Osteoblast (primary cell): ENCODE measurements around the gene APRT. TPM values are rescaled to one million over a fixed set of nuclear protein-coding genes. Genes with fewer than 3 reads are reported as not detected.
A peak's percentile ranks its signal among the peaks of the same experiment; 100 is the strongest.

Experiments
- DNase-seq: peaks from one replicate; pipeline ENCODE4 v3.0.0; 2011; ENCODE audit warnings: low spot score, mixed read lengths; ENCODE audit not compliant: insufficient read length; ENCODE audit errors: missing footprints
- H2AFZ ChIP-seq: 2 replicates; pipeline ENCODE4 v1.6.0; 2011; ENCODE audit warnings: mild to moderate bottlenecking, low read length
- H3K27ac ChIP-seq: 2 replicates; pipeline ENCODE4 v1.5.1; 2011; ENCODE audit warnings: mild to moderate bottlenecking, low read depth, low read length, moderate library complexity
- H3K27me3 ChIP-seq: 2 replicates; pipeline ENCODE4 v1.6.0; 2012; ENCODE audit warnings: mild to moderate bottlenecking, control low read depth, inconsistent platforms, low read length, moderate library complexity; ENCODE audit not compliant: insufficient read depth
- H3K36me3 ChIP-seq: 2 replicates; pipeline ENCODE4 v1.5.1; 2011; ENCODE audit warnings: mild to moderate bottlenecking, low read length, control low read depth, moderate library complexity; ENCODE audit not compliant: insufficient read depth
- H3K4me1 ChIP-seq: 2 replicates; pipeline ENCODE4 v1.5.1; 2011; ENCODE audit warnings: mild to moderate bottlenecking, low read length, control low read depth, moderate library complexity; ENCODE audit not compliant: insufficient read depth
- H3K4me2 ChIP-seq: 2 replicates; pipeline ENCODE4 v1.6.0; 2011; ENCODE audit warnings: mild to moderate bottlenecking, low read length; ENCODE audit not compliant: insufficient read depth
- H3K4me3 ChIP-seq: fragments of 200-600 bp; sonication (generic); 3 replicates; pipeline ENCODE4 v1.5.1; 2012; ENCODE audit warnings: mild to moderate bottlenecking, low read length, inconsistent platforms; ENCODE audit not compliant: insufficient read depth
- H3K79me2 ChIP-seq: 2 replicates; pipeline ENCODE4 v1.6.0; 2012; ENCODE audit warnings: mild to moderate bottlenecking, low read length, control low read depth, inconsistent platforms; ENCODE audit not compliant: insufficient read depth
- H3K9me3 ChIP-seq: 2 replicates; pipeline ENCODE4 v1.5.1; 2011; ENCODE audit warnings: low read depth, low read length, control low read depth
- H4K20me1 ChIP-seq: 2 replicates; pipeline ENCODE4 v1.6.0; 2012; ENCODE audit warnings: mild to moderate bottlenecking, low read length, control low read depth; ENCODE audit not compliant: insufficient read depth
- total RNA-seq: library from RNA; depleted of rRNA; stranded (reverse); fragments of >200 nt; gene quantifications from 2 replicates; pipeline ENCODE4 v1.2.3, GENCODE V29; 2012
- TF ChIP-seq, protein P1 (sequence below): IDR thresholded peaks from 2 replicates; pipeline ENCODE4 v1.5.1; 2011; ENCODE audit warnings: mild to moderate bottlenecking, low read depth, low read length, moderate library complexity; ENCODE audit errors: extremely low read depth

The APRT gene
- total RNA-seq, 1 donor, result 53.6 TPM

DNA sequence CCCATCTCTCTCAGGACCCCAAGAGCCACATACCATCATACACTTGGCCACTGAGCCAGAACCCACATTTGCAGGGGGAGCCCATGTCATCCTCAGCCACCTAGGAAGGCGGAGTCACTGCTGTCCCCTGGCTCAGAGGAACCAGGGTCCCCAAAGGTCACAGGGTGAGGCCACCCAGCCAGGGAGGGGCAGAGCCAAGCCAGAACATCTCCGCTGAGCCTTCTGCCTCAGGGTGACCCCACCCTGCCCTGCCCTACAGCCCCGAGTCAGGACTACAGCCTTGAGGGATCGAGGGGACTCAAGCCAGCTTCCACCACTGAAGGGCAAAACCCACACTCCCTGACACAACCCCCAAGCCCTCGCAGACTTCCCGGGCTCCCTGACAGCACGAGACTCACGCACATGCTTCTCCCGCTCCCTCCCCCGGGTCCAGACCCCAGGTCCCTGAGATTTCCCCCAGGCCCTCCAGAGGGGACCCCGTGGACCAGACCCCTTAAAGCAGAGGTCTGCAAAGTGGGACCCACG lies 44.1 kb downstream of the APRT start:
- Histone ChIP-seq H2AFZ (no peak overlapping the region), H3K79me2 (peaks cover 98% of the 10 kb centered on the region), H3K9me3 (no peaks in the 10 kb centered on the region), H3K4me1 (peaks cover 55% of the 10 kb centered on the region), H4K20me1 (peaks cover 79% of the 10 kb centered on the region), H3K27me3 (no peaks in the 10 kb centered on the region), H3K4me3 (peak overlapping the region; percentile 18), H3K27ac (peak overlapping the region; percentile 65), H3K36me3 (no peaks in the 10 kb centered on the region), H3K4me2 (peak overlapping the region; percentile 76)
- TF ChIP-seq, protein P1, sequence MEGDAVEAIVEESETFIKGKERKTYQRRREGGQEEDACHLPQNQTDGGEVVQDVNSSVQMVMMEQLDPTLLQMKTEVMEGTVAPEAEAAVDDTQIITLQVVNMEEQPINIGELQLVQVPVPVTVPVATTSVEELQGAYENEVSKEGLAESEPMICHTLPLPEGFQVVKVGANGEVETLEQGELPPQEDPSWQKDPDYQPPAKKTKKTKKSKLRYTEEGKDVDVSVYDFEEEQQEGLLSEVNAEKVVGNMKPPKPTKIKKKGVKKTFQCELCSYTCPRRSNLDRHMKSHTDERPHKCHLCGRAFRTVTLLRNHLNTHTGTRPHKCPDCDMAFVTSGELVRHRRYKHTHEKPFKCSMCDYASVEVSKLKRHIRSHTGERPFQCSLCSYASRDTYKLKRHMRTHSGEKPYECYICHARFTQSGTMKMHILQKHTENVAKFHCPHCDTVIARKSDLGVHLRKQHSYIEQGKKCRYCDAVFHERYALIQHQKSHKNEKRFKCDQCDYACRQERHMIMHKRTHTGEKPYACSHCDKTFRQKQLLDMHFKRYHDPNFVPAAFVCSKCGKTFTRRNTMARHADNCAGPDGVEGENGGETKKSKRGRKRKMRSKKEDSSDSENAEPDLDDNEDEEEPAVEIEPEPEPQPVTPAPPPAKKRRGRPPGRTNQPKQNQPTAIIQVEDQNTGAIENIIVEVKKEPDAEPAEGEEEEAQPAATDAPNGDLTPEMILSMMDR, result no peak
- DNase-seq, result peak; percentile 87

- no peak overlapping the region for H2AFZ ChIP-seq
- H3K9me3 ChIP-seq, result no peaks in the 10 kb centered on the region
- no peak overlapping the region for H3K27ac ChIP-seq
- H3K27me3 ChIP-seq, result no peaks in the 10 kb centered on the region
- H3K4me2 ChIP-seq, result no peak overlapping the region
- TF ChIP-seq, protein P1, result no peak
- peaks cover 49% of the 10 kb centered on the region for H3K4me1 ChIP-seq
- H3K4me3 ChIP-seq, result no peak overlapping the region
- no peaks in the 10 kb centered on the region for H3K36me3 ChIP-seq
- peak; percentile 89 for DNase-seq
- H3K79me2 ChIP-seq, result peaks cover 98% of the 10 kb centered on the region
- H4K20me1 ChIP-seq, result peaks cover 82% of the 10 kb centered on the region
Measured at GRCh38 chr16:88766975-88767374, 44.8 kb downstream of the APRT start.

DNA sequence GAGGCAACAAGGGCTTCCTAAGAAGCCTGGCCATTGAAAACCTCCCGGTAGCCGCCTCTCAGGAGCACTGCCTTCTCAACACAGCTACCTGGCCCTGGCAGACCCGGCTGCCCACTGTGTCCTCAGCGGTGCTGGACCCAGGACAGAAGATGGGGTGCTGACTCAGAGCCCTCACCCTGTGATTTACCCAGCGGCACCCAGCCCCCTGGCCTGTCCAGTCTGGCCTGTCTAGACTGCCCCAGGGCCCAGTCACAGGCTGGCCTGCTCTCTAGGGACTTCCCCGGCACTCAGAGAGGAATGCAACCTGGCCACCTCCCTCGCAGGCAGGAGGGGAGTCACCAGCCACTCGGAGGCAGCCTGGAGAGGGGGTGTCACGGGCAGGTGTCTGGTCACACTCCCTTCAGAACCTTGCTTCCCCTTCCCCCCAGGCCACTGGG lies 46.8 kb downstream of the APRT start:
- Histone ChIP-seq H3K9me3 (no peaks in the 10 kb centered on the region), H3K4me1 (peaks cover 32% of the 10 kb centered on the region), H3K4me2 (no peak overlapping the region), H3K79me2 (peaks cover 100% of the 10 kb centered on the region), H3K27ac (peak overlapping the region; percentile 17), H3K4me3 (no peak overlapping the region), H3K27me3 (no peaks in the 10 kb centered on the region), H3K36me3 (no peaks in the 10 kb centered on the region), H4K20me1 (peaks cover 80% of the 10 kb centered on the region), H2AFZ (no peak overlapping the region)
- TF ChIP-seq, protein P1, result no peak
- peak; percentile 98 for DNase-seq

DNA sequence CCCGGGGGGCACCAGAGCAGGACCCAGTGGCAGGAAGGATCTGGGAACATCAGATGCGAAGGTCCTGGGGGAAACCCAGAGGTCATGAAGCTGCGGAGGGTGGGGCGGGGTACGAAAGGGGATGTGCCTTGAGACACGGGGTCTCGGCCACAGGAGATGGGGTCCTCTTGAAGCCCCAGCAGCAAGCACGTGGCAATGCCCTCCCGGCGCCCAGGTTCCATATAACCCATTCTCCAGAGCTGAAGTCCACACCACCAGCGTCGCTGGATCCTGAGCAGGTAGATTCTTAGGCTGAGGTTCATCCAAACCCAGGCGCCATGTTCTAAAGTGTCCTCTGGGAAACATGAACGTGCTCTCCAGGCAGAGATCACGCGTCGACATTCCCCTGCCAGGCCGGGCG lies 47.6 kb downstream of the APRT start:
- TF ChIP-seq, protein P1, result no peak
- Histone ChIP-seq H3K27me3 (no peaks in the 10 kb centered on the region), H3K79me2 (peaks cover 100% of the 10 kb centered on the region), H3K36me3 (peaks cover 2% of the 10 kb centered on the region), H3K4me2 (no peak overlapping the region), H3K27ac (no peak overlapping the region), H4K20me1 (peaks cover 81% of the 10 kb centered on the region), H3K9me3 (no peaks in the 10 kb centered on the region), H3K4me1 (peaks cover 27% of the 10 kb centered on the region), H3K4me3 (no peak overlapping the region), H2AFZ (no peak overlapping the region)
- DNase-seq, result no peak
